OCI-LY7 (cell line): ENCODE results near the gene C1QTNF9.

Experiments
- EZH2phosphoT487 ChIP-seq: fragments of 200-600 bp; sonication (generic); IDR thresholded peaks from 2 replicates; pipeline ENCODE4 v1.6.1; 2018; ENCODE audit warnings: low read depth, borderline replicate concordance, mild to moderate bottlenecking, mixed run types, antibody characterized with exemption, low read length, moderate library complexity, mixed read lengths
- TF ChIP-seq, protein P1 (sequence below): fragments of 200-600 bp; sonication (generic); conservative IDR thresholded peaks from 2 replicates; pipeline ENCODE4 v1.5.1; 2014; ENCODE audit warnings: mild to moderate bottlenecking, antibody characterized with exemption, low read length, moderate library complexity, mixed read lengths

DNA sequence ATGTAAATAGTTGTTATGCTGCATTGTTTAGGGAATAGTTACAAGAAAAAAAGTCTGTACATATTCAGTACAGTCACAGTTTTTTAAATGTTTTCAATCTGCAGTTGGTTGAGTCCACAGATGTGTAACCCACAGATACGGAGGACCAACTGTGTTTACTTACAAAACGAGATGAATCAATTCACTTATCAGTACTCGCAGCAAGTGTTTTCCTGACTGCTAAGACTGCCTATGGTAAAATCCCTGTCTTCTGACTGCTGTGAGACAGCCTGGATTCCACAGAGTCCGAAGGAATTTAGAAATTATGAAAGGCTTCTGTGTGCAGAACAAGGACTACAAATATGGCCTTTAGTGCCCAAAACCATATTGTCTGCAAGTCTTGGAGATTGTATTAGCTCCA is 45.7 kb upstream of the C1QTNF9 start:
- TF ChIP-seq, protein P1, sequence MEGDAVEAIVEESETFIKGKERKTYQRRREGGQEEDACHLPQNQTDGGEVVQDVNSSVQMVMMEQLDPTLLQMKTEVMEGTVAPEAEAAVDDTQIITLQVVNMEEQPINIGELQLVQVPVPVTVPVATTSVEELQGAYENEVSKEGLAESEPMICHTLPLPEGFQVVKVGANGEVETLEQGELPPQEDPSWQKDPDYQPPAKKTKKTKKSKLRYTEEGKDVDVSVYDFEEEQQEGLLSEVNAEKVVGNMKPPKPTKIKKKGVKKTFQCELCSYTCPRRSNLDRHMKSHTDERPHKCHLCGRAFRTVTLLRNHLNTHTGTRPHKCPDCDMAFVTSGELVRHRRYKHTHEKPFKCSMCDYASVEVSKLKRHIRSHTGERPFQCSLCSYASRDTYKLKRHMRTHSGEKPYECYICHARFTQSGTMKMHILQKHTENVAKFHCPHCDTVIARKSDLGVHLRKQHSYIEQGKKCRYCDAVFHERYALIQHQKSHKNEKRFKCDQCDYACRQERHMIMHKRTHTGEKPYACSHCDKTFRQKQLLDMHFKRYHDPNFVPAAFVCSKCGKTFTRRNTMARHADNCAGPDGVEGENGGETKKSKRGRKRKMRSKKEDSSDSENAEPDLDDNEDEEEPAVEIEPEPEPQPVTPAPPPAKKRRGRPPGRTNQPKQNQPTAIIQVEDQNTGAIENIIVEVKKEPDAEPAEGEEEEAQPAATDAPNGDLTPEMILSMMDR = no peak
- no peak for TF ChIP-seq EZH2phosphoT487
